Activated CD8-positive, alpha-beta T cell treated with anti-CD3 and anti-CD28 coated beads for 36 hours (primary cell): Measurements from ENCODE around the gene SEC14L2. TPM values are rescaled to one million over a fixed set of nuclear protein-coding genes. Genes with fewer than 3 reads are reported as not detected.

Experiments
- ATAC-seq: fragments of 200-7000 bp; cut with Tn5 transposase; one replicate; pipeline ENCODE4 v1.10.0; 2021; ENCODE audit warnings: mild to moderate bottlenecking, moderate library complexity
- CTCF ChIA-PET: fragments of 350-600 bp; sonication (Branson Sonifier 250); formaldehyde crosslinking; loops from one replicate; lab custom pipeline; 2021; ENCODE audit warnings: antibody characterized with exemption; lab: Charles Lee
- POLR2A ChIA-PET: fragments of 350-600 bp; sonication (Branson Sonifier 250); formaldehyde crosslinking; loops from one replicate; lab custom pipeline; 2021; ENCODE audit warnings: antibody characterized with exemption; lab: Charles Lee
- DNase-seq: peaks from one replicate; pipeline ENCODE4 v3.0.0-alpha.2; 2020
- H3K27ac Mint-ChIP-seq: one replicate; pipeline ENCODE4 v1.8.0; 2021; ENCODE audit warnings: mild to moderate bottlenecking, mixed read lengths
- H3K27me3 Mint-ChIP-seq: one replicate; pipeline ENCODE4 v1.8.0; 2021; ENCODE audit warnings: mixed read lengths
- H3K36me3 Mint-ChIP-seq: one replicate; pipeline ENCODE4 v1.8.0; 2021; ENCODE audit warnings: low read depth, mixed read lengths
- H3K4me1 Mint-ChIP-seq: one replicate; pipeline ENCODE4 v1.8.0; 2021; ENCODE audit warnings: low read depth, mixed read lengths
- H3K4me3 Mint-ChIP-seq: one replicate; pipeline ENCODE4 v1.8.0; 2021; ENCODE audit warnings: mild to moderate bottlenecking, moderate library complexity, mixed read lengths
- H3K9me3 Mint-ChIP-seq: one replicate; pipeline ENCODE4 v1.8.0; 2021; ENCODE audit warnings: mixed read lengths
- intact Hi-C: fragments of 100-400 bp; cut with micrococcal nuclease; formaldehyde crosslinking; loops from one replicate; pipeline ENCODE4 v1.10.0; 2022
- total RNA-seq, 2 experiments: library from RNA; stranded (reverse); gene quantifications; one replicate each; pipeline ENCODE4 v1.2.3, GENCODE V29; 2021
- TF ChIP-seq, protein P1 (sequence below): fragments of 200-600 bp; IDR thresholded peaks from one replicate; pipeline ENCODE4 v1.8.0; 2022; ENCODE audit warnings: antibody characterized with exemption, mild to moderate bottlenecking

SEC14L2 gene
- total RNA-seq, 2 experiments from 2014 or later: 15.1 to 15.4 TPM

DNA sequence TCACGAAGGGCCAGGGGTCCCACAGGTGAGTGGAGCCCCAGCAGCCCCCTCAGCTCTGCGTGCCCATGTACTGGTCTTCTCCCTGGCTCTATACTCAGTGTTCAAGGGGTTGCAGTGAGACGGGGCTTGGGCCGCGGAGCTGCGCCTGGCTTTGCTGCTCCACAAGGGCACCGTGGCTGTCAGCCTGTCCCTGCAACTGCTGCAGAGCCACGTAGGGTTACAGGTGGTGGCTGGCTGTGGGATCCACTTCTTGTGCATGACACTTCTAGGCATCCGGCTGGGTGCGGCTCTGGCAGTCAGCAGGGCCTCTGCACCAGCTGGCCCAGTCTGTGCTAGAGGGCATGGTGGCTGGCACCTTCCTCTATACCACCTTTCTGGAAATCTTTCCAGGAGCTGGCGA, 43.0 kb downstream of the SEC14L2 start:
- DNase-seq (no peak), ATAC-seq (no peak)
- peaks cover 32% of the 10 kb centered on the region for H3K4me1 Mint-ChIP-seq
- no peak overlapping the region for H3K4me3 Mint-ChIP-seq
- peaks cover 23% of the 10 kb centered on the region for H3K27me3 Mint-ChIP-seq
- ChIA-PET POLR2A (no interaction called here), CTCF (no interaction called here)
- intact Hi-C loops: loop anchor here (5.0 kb wide), 1 partner anchor 37 kb away; no protein-coding TSS in a partner anchor
- peaks cover 14% of the 10 kb centered on the region for H3K36me3 Mint-ChIP-seq
- H3K9me3 Mint-ChIP-seq: peaks cover 8% of the 10 kb centered on the region
- TF ChIP-seq, protein P1, sequence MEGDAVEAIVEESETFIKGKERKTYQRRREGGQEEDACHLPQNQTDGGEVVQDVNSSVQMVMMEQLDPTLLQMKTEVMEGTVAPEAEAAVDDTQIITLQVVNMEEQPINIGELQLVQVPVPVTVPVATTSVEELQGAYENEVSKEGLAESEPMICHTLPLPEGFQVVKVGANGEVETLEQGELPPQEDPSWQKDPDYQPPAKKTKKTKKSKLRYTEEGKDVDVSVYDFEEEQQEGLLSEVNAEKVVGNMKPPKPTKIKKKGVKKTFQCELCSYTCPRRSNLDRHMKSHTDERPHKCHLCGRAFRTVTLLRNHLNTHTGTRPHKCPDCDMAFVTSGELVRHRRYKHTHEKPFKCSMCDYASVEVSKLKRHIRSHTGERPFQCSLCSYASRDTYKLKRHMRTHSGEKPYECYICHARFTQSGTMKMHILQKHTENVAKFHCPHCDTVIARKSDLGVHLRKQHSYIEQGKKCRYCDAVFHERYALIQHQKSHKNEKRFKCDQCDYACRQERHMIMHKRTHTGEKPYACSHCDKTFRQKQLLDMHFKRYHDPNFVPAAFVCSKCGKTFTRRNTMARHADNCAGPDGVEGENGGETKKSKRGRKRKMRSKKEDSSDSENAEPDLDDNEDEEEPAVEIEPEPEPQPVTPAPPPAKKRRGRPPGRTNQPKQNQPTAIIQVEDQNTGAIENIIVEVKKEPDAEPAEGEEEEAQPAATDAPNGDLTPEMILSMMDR: no peak
- no peak overlapping the region for H3K27ac Mint-ChIP-seq

DNA sequence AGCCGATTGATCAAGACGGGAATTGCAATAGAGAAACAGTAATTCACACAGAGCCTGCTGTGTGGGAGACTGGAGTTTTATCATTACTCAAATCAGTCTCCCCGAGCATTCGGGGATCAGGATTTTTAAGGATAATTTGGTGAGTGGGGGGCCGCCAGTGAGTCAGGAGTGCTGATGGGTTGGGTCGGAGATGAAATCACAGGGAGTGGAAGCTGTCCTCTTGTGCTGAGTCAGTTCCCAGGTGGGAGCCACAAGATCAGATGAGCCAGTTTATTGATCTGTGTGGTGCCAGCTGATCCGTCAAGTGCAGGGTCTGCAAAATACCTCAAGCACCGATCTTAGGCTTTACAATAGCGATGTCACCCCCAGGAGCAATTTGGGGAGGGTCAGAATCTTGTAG, 44.3 kb downstream of the SEC14L2 start:
- Mint-ChIP-seq H3K36me3 (peaks cover 2% of the 10 kb centered on the region), H3K27ac (no peak overlapping the region), H3K4me3 (no peak overlapping the region), H3K27me3 (peaks cover 30% of the 10 kb centered on the region), H3K4me1 (peaks cover 23% of the 10 kb centered on the region), H3K9me3 (peaks cover 8% of the 10 kb centered on the region)
- ATAC-seq (no peak), DNase-seq (no peak)
- intact Hi-C loops: loop anchor here (5.0 kb wide), 1 partner anchor 36 kb away; no protein-coding TSS in a partner anchor
- ChIA-PET CTCF (no interaction called here), POLR2A (no interaction called here)
- TF ChIP-seq, protein P1: no peak

DNA sequence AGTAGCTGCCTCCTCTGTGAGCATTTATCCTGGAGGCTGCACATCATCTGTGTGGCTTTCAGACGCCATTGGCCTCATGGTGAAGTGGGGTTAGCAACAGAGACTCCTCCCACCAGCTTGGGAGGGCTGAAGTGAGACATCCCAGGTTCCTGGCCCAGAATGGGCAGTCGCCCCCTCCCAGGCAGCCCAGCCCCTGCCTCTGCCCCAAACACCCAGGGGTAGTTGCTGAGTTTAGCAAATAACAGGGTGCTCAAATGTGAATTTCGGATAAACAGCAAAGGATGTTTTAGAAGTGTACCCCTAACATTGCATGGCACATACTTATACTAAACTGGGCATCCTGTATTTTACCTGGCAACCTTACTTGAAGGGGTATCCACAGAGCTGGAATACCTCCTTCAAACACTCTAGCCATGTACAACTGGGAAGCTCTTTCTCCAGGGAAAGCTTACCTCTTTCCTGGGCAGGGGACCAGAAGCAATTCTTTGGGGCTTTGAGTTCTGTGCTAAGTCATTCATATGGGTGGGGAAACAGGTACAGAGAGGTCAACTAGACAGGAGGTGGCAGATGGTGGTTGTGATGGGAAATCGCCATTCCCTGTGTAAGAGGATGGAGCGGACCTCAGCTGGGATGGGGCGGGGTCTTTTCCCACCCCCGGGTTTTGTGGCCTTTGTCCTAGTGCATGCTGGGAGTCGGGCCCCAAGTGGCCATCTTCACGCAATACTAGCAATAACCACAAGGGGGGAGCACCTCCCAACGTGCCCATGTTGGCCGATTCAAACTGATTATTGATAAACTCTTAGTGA, 48.0 kb downstream of the SEC14L2 start:
- Mint-ChIP-seq H3K36me3 (no peaks in the 10 kb centered on the region), H3K9me3 (peaks cover 6% of the 10 kb centered on the region), H3K4me1 (peaks cover 21% of the 10 kb centered on the region), H3K27me3 (peaks cover 37% of the 10 kb centered on the region), H3K4me3 (no peak overlapping the region), H3K27ac (peak overlapping the region; percentile 27)
- intact Hi-C loops: loop anchor here (5.0 kb wide), 1 partner anchor 32 kb away; no protein-coding TSS in a partner anchor
- ChIA-PET POLR2A (interaction anchor here (0.7 to 1.7 kb wide), 3 partner anchors 9 to 22 kb away, joined by 3 to 6 read pairs (median 4); partner anchors contain the start of gene MTFP1), CTCF (interaction anchor here (0.7 to 5.7 kb wide), 19 partner anchors 8 to 454 kb away, joined by 3 to 36 read pairs (median 4); partner anchors contain the start of genes CASTOR1 and RNF215)
- TF ChIP-seq, protein P1: peak; percentile 80
- ATAC-seq: peak; percentile 85
- DNase-seq: peak; percentile 80

DNA sequence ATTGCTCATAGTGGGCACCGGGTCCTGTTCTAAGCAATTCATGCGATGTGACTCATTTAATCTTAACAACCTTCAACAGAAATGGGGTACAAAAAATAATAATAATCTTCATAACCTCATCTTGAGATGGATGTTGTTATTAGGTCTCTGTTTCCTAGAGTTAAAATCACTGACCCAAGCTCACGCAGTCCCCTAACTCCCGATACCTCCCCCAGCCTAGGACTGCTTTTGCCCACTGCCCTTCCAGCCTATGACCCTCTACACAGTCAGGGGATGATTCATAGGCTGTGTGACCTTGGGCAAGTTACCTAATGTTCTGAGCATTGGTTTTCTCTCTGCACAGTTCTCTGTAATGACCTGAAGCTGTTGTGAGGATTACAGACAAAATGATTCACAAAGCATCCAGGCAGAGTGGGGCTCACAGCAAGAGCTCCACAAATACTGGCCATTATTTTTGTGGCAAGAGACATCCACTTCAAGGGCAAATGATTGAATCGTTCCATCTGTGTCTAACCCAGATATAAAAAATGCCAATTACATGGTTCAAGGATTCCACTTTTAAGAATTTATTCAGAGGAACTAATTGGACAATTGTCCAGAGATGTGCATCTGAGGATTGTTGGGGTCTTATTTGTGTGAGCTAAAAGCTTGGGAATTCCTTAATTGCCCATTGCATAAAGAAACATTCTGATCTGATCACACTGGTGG, 48.8 kb downstream of the SEC14L2 start:
- intact Hi-C loops: no loop called here
- POLR2A ChIA-PET: interaction anchor here (0.8 to 1.7 kb wide), 2 partner anchors 8 to 21 kb away, joined by 4 to 6 read pairs; partner anchors contain the start of gene MTFP1

More for the DNA sequence above, 48.8 kb downstream of the SEC14L2 start:
- no peak overlapping the region for H3K27ac Mint-ChIP-seq
- no peak for DNase-seq
- no peaks in the 10 kb centered on the region for H3K36me3 Mint-ChIP-seq
- H3K9me3 Mint-ChIP-seq: peaks cover 6% of the 10 kb centered on the region
- CTCF ChIA-PET: interaction anchor here (0.7 to 5.7 kb wide), 16 partner anchors 8 to 157 kb away, joined by 3 to 36 read pairs (median 4); partner anchors contain the start of gene CASTOR1
- TF ChIP-seq, protein P1: peak; percentile 11
- H3K27me3 Mint-ChIP-seq: peaks cover 31% of the 10 kb centered on the region
- no peak for ATAC-seq
- H3K4me3 Mint-ChIP-seq: no peak overlapping the region
- peaks cover 21% of the 10 kb centered on the region for H3K4me1 Mint-ChIP-seq
